ENCODE results near the gene CCL28.
"Not testable (repeated sequence)": the region's sequence is repeated elsewhere in the genome, so short reads cannot be mapped to it uniquely, and the experiment has no call there.

DNA sequence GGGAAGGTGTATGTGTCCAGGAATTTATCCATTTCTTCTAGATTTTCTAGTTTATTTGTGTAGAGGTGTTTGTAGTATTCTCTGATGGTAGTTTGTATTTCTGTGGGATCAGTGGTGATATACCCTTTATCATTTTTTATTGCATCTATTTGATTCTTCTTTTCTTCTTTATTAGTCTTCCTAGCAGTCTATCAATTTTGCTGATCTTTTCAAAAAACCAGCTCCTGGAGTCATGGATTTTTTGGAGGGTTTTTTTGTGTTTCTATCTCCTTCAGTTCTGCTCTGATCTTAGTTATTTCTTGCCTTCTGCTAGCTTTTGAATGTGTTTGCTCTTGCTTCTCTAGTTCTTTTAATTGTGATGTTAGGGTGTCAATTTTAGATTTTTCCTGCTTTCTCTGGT is 29.4 kb upstream of the CCL28 start:
- TF ChIP-seq, protein P1, sequence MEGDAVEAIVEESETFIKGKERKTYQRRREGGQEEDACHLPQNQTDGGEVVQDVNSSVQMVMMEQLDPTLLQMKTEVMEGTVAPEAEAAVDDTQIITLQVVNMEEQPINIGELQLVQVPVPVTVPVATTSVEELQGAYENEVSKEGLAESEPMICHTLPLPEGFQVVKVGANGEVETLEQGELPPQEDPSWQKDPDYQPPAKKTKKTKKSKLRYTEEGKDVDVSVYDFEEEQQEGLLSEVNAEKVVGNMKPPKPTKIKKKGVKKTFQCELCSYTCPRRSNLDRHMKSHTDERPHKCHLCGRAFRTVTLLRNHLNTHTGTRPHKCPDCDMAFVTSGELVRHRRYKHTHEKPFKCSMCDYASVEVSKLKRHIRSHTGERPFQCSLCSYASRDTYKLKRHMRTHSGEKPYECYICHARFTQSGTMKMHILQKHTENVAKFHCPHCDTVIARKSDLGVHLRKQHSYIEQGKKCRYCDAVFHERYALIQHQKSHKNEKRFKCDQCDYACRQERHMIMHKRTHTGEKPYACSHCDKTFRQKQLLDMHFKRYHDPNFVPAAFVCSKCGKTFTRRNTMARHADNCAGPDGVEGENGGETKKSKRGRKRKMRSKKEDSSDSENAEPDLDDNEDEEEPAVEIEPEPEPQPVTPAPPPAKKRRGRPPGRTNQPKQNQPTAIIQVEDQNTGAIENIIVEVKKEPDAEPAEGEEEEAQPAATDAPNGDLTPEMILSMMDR (IDR thresholded peaks at IDR 0.05), result not testable (repeated sequence)
- not testable (repeated sequence) for TF ChIP-seq POLR2A (IDR thresholded peaks at IDR 0.05)
